Skeletal muscle satellite cell (primary cell): Measurements from ENCODE around the gene ADCY7.
A peak's percentile ranks its signal among the peaks of the same experiment; 100 is the strongest.

ENCODE experiments used
- H3K27me3 ChIP-seq: 2 replicates; pipeline ENCODE4 v1.7.0; 2013; ENCODE audit warnings: low read length; ENCODE audit not compliant: control insufficient read depth, insufficient read depth
- H3K36me3 ChIP-seq: 2 replicates; pipeline ENCODE4 v1.7.0; 2013; ENCODE audit warnings: mild to moderate bottlenecking, control low read depth, low read length; ENCODE audit not compliant: insufficient read depth
- H3K4me1 ChIP-seq: 2 replicates; pipeline ENCODE4 v1.7.0; 2013; ENCODE audit warnings: low read length; ENCODE audit not compliant: control insufficient read depth, insufficient read depth
- H3K4me2 ChIP-seq: 2 replicates; pipeline ENCODE4 v1.7.0; 2013; ENCODE audit warnings: mild to moderate bottlenecking, low read length
- H3K4me3 ChIP-seq: 2 replicates; pipeline ENCODE4 v1.7.0; 2013; ENCODE audit warnings: low read length
- H3K9ac ChIP-seq: 2 replicates; pipeline ENCODE4 v1.7.0; 2013; ENCODE audit warnings: mild to moderate bottlenecking, low read depth, low read length, moderate library complexity
- H3K9me3 ChIP-seq: replicated peaks from 2 replicates; pipeline ENCODE4 v1.7.0; 2013; ENCODE audit warnings: mild to moderate bottlenecking, control low read depth, low read length

The ADCY7 gene

GRCh38 chr16:50296807-50297206, 30.5 kb downstream of the ADCY7 start:
- Histone ChIP-seq H3K9me3 (no peaks in the 10 kb centered on the region), H3K36me3 (peaks cover 77% of the 10 kb centered on the region), H3K4me3 (no peak overlapping the region), H3K4me2 (no peak overlapping the region), H3K27me3 (no peaks in the 10 kb centered on the region), H3K4me1 (peaks cover 11% of the 10 kb centered on the region), H3K9ac (no peak overlapping the region)

GRCh38 chr16:50297301-50298074, 31.1 kb downstream of the ADCY7 start:
- H3K9me3 ChIP-seq, result no peaks in the 10 kb centered on the region
- no peak overlapping the region for H3K4me3 ChIP-seq
- no peak overlapping the region for H3K4me2 ChIP-seq
- H3K36me3 ChIP-seq, result peaks cover 70% of the 10 kb centered on the region
- no peak overlapping the region for H3K9ac ChIP-seq
- H3K27me3 ChIP-seq, result no peaks in the 10 kb centered on the region
- peaks cover 16% of the 10 kb centered on the region for H3K4me1 ChIP-seq

GRCh38 chr16:50298075-50298460, 31.7 kb downstream of the ADCY7 start:
- peaks cover 68% of the 10 kb centered on the region for H3K36me3 ChIP-seq
- H3K27me3 ChIP-seq, result no peaks in the 10 kb centered on the region
- H3K4me1 ChIP-seq, result peaks cover 22% of the 10 kb centered on the region
- H3K4me3 ChIP-seq, result no peak overlapping the region
- no peaks in the 10 kb centered on the region for H3K9me3 ChIP-seq
- no peak overlapping the region for H3K4me2 ChIP-seq
- H3K9ac ChIP-seq, result no peak overlapping the region

- Histone ChIP-seq H3K4me3 (no peak overlapping the region), H3K27me3 (no peaks in the 10 kb centered on the region), H3K4me2 (no peak overlapping the region), H3K9me3 (no peaks in the 10 kb centered on the region), H3K9ac (no peak overlapping the region), H3K4me1 (peaks cover 29% of the 10 kb centered on the region), H3K36me3 (peaks cover 63% of the 10 kb centered on the region)
These were observed 32.5 kb downstream of the ADCY7 start for GRCh38 chr16:50298591-50299507.

- Histone ChIP-seq H3K27me3 (no peaks in the 10 kb centered on the region), H3K36me3 (peaks cover 62% of the 10 kb centered on the region), H3K4me2 (no peak overlapping the region), H3K4me1 (peaks cover 37% of the 10 kb centered on the region), H3K4me3 (no peak overlapping the region), H3K9me3 (no peaks in the 10 kb centered on the region), H3K9ac (no peak overlapping the region)
These were observed 33.3 kb downstream of the ADCY7 start for GRCh38 chr16:50299508-50300105.

GRCh38 chr16:50300942-50301625, 34.7 kb downstream of the ADCY7 start:
- Histone ChIP-seq H3K4me1 (peaks cover 45% of the 10 kb centered on the region), H3K9me3 (no peaks in the 10 kb centered on the region), H3K27me3 (no peaks in the 10 kb centered on the region), H3K9ac (peak overlapping the region; percentile 50), H3K36me3 (peaks cover 60% of the 10 kb centered on the region), H3K4me2 (no peak overlapping the region), H3K4me3 (no peak overlapping the region)

- Histone ChIP-seq H3K36me3 (peaks cover 64% of the 10 kb centered on the region), H3K27me3 (no peaks in the 10 kb centered on the region), H3K9ac (peak overlapping the region; percentile 50)
These were observed 35.5 kb downstream of the ADCY7 start for GRCh38 chr16:50301626-50302471.

GRCh38 chr16:50302472-50303005, 36.2 kb downstream of the ADCY7 start:
- Histone ChIP-seq H3K9me3 (no peaks in the 10 kb centered on the region), H3K36me3 (peaks cover 58% of the 10 kb centered on the region), H3K9ac (peak overlapping the region; percentile 43), H3K4me1 (peaks cover 52% of the 10 kb centered on the region), H3K4me2 (no peak overlapping the region), H3K4me3 (no peak overlapping the region), H3K27me3 (no peaks in the 10 kb centered on the region)

More at GRCh38 chr16:50301626-50302471, 35.5 kb downstream of the ADCY7 start:
- peak overlapping the region; percentile 23 for H3K4me2 ChIP-seq
- no peak overlapping the region for H3K4me3 ChIP-seq
- no peaks in the 10 kb centered on the region for H3K9me3 ChIP-seq
- H3K4me1 ChIP-seq, result peaks cover 45% of the 10 kb centered on the region

GRCh38 chr16:50303041-50303604, 36.8 kb downstream of the ADCY7 start:
- Histone ChIP-seq H3K36me3 (peaks cover 56% of the 10 kb centered on the region), H3K9ac (peak overlapping the region; percentile 43), H3K27me3 (no peaks in the 10 kb centered on the region), H3K4me3 (no peak overlapping the region), H3K4me1 (peaks cover 58% of the 10 kb centered on the region), H3K4me2 (peak overlapping the region; percentile 63), H3K9me3 (no peaks in the 10 kb centered on the region)
